Activated CD4-positive, alpha-beta T cell treated with anti-CD3 and anti-CD28 coated beads, Interleukin-2, amount 50 U/mL, for 48 hours (primary cell): Measurements from ENCODE around the gene ANK3.

Source experiments
- DNase-seq, 2 experiments: peaks; one replicate each; pipeline ENCODE4 v3.0.0-alpha.2; 2020

The ANK3 gene

GRCh38 chr10:60124536-60124935, 265.1 kb downstream of the ANK3 start:
- no peak for DNase-seq

- DNase-seq: no peak
Measured at GRCh38 chr10:60123668-60124067, 266.0 kb downstream of the ANK3 start.

GRCh38 chr10:60123172-60123571, 266.5 kb downstream of the ANK3 start:
- DNase-seq: no peak

DNA sequence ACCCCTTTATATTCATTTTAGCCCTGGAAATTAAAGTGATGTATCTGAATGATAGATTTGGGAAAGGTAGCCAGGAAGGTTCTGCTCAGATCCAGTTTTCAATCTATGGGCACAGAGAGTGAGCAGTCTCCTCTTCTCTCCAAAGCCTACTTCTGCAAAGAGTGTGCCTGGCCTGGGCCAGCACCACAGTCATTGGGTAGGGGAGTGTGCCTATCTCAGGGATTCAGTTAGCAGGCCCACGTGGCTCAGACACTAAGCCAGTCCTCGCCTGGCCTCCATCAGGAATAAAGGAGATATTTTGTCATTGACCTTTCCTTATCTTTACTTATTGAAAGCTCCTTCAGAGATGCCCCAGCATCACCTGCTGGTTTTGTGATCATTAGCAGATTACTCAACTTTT, 267.5 kb downstream of the ANK3 start:
- no peak for DNase-seq

DNA sequence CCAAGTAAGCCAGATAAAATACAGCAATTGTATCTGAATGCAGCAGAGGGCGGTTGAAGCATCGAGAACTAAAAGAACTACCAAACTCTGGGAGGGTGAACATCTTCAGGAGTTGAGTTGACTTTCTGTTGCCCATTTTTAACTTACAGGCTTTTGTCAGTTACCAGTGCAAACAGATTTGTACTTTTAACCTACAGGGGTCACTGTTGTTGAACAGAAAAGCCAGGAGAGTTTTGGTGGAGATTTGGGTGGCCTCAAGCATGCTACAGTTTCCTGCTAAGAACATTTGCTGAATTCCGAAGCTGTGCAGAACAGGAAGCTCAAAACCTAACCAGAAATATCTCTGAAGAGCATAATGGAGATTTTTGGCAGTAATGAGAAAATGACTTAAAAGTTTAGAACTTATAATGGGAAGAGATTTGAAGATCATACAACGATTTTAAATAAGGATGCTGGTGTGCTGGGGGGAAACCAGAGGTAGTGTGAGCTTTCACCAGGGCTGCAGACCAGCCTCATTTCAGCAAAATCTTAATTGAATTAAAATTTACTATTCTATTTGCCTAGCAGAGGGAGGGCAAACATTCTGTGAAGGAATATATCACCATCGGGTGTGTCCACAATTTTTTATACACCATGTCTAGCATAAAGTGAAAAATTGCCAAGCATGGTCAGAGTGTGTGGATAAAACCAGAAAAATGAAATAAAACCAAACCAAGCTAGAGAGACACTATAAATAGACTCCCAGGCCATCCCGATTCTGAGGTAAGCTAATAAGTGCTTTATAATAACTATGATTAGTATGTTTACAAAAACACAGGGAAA, 274.7 kb downstream of the ANK3 start:
- no peak for DNase-seq

DNA sequence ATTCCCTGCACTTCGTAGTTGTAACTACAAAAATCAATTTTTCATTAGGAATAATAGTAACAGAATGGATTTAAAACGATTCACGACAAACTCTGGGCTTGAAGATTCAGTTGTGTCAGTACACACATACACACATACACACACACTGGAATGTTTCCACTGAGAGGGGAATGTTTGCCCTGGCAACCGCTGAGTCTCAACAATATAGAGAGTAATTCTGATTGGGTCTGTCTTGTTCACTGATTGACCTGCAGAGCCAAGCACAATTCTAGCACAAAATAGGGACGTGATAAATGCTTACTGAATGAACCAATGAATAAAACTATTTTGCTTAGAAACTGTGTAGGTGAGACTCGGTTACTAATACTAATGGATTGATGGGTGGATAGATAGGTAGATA, 278.9 kb downstream of the ANK3 start:
- DNase-seq: no peak

DNA sequence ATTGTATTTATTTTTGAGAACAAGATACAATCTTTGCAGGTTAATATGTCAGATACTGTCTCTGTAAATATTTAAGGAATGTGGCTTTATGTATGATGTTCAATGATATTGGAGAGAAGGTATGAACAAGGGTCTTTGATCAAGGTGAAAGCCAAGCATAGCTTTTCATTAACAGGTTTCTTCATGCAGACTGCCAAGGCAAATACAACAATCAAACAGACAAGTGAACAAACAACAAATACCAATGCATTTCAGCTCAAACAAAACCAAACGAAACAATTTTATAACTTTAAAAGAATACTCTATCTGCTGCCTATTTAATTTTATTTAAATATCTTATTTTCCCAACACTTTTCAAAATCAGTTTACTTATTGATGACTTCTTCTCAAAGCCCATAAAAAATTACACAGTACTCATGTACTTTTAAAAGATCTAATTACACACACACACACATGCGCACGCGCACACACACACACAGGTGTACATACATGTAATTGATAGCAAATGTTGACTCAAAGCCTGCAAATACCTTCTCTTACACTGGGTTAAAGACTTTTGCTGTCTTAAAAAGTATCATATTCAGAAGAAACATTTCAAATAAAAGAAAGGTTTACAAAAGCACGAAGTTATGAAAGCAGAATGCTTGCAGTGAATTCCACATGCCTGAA, 282.2 kb downstream of the ANK3 start:
- no peak for DNase-seq

GRCh38 chr10:60105295-60105695, 284.4 kb downstream of the ANK3 start:
- DNase-seq: no peak

GRCh38 chr10:60101821-60102220, 287.9 kb downstream of the ANK3 start:
- no peak for DNase-seq

DNA sequence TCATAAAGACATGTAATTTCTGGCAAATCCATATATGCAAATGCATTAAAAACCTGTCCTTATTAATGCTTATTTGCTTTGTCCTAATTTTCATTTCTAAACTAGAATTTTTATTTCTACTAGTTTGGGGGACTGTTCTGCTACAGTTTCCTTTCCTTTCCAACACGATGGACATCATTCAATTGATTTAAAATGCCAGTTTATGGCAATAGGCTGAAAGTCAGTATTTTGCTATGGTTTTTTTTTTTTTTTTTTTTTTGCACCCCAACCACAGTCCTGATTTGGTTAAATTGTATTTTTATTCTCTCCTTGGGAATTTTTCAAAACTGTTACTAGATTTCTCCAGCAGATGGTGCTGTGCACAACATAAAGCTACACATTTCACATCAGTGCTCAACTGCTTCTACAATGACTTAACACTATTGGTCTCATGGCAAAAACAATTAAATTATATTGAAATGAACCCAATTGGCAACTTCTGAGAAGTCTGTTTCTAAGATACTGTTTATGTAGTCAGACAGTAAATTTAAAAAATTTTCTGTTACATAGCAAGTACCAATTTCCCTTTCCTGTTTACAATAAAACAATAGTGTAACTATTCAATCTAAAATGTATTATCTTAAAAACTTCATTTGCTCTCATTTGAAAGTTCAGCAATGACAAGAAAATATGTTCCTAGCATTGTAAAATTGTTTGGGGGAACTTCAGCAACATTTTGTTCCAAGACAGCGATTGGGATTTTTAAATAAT, 289.5 kb downstream of the ANK3 start:
- DNase-seq: no peak

DNA sequence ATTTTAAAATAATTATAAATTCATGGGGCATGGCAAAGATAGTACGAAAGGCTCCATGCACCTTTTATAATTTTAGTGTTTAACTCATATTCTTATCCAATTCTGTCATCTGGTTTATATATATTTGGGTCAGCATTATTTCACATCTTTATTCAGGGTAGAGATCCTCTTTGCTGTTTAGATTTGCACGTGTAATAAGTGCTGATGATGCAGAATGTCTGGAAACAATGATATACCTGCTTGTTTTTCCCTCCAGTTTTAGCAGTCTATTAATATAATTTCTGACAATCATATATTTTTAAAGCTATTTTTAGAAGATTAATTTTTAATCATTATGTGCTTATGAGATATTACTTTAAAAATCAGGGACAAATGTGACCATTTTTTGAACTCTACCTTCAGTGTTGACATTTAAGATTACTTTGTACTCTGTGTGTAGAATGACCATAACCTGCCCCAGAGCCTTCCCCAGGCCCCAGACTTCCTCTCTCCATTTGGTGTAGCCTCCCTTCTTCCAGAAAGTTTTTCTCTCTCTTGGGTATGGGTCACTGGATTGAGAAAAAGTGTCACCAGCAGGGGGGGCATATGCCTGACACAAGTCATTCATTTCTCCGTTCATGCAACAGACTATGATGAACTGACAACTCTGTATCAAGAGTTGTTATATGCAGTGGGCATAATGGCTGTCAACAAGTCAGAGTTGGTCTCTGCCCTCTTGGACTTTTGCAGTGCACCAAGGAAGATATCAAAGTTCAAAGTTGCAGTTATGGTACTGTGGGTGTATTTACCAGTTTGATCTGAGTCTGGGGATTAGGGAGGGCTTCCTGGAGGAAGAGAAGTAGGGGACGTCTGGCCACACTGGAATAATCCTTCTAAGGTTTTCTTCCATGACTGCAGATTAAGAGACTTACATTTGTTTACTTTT, 290.7 kb downstream of the ANK3 start:
- peak; percentile 2 to 4 for DNase-seq

- DNase-seq: no peak
Measured at GRCh38 chr10:60096761-60097513, 292.7 kb downstream of the ANK3 start.

GRCh38 chr10:60093317-60093716, 296.4 kb downstream of the ANK3 start:
- no peak for DNase-seq

DNA sequence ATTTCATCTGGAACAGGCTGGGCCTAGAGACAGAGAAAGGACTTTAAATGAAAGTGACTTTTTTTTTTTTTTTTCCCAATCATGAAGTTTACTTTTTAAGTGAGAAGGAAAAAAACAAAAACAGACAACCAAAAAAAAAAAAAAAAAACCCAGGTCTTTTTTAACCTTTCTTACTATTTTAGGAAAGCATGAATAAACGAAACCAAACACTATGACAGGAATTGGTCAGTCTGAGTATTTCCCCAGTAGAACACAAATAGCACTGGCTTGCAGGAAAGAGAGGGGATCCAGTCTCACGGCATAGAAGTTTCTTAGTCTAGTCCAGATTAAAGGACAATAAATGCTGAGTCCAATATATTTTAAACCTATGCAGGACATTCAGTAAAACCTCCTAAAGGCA, 302.8 kb downstream of the ANK3 start:
- DNase-seq: no peak

DNA sequence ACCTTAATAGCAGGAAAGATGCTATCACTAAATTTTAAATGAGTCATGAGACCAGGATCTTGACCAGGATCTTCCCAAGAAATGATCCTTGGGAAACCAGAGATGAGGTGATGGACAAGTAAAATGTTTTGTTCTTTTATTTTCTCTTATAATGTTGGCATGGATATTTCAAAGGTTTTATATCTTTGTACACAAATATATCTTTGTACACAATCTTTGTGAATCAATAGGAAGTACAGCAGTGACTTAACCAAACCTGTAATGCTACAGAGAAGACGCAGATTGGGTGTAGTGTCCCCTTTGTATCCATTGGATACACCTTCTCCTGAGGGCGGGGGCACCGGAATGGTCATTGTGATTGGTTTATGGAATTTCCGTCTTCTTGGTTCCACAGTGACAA, 303.3 kb downstream of the ANK3 start:
- no peak for DNase-seq

GRCh38 chr10:60082744-60083344, 306.8 kb downstream of the ANK3 start:
- DNase-seq: no peak

DNA sequence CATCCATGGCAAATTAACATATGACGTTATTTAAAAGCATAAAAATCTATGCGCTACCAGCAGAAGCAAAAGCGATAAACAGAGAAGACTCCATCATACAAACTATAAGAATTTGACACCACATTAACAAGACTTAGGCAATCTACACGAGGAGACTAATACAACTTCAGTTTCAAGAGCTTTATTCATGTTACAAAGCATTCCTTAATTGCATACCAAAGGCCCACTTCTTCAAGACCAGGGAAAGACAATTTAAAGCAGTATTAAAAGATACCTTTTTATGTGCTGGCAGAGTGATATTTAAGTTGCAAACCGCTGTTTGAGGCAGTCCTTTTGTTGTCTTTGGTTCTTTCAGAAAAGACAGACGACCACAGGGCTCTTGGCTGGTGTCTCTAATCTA, 307.3 kb downstream of the ANK3 start:
- no peak for DNase-seq

GRCh38 chr10:60073781-60074656, 315.7 kb downstream of the ANK3 start:
- no peak for DNase-seq

DNA sequence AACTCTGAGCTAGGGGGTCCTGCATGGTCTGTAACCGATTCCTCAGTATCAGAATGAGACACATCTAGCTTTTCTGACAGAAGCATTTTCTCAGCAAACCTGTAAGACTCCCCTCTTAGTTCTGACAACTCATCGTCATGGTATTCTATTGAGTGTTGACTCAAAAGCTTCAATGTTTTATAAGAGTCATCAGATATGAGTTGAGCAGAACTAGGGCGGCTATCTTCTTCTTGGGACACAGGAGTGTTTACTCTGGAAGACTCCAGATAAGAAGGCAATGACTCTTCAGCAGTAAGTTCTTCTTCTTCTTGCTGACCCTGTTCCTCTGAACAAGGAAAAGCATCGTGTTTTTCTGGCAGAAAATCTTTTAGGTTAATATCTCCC, 316.3 kb downstream of the ANK3 start:
- DNase-seq: no peak

- DNase-seq: no peak
Measured at GRCh38 chr10:60069311-60069710, 320.4 kb downstream of the ANK3 start.

DNA sequence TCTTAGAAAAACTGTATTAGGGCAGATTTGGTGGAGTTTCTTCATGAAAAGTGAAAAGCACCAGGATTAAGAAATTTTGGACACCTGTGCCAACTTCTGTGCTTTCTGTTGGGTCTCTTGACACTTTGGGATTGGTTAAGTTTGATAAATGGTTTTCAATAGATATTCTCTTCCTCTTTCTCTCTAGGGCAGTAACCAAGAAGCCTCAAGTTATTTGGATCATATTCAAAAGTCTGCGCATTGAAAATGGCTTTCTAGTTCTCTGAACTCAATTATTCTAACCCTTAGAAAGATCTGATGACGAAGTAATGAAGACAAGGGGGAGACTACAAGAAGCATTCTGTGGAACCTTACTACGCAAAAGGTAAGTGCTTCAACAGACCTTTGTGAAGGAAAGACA, 339.3 kb downstream of the ANK3 start:
- no peak for DNase-seq
